ENCODE measurements around the gene PLA2G4F.

PLA2G4F gene

GRCh38 chr15:42154212-42154941 is 2.1 kb downstream of the PLA2G4F start:
- Histone ChIP-seq H2AFZ (peak overlapping the region; percentile 38), H3K4me2 (ENCODE audit: low read length) (no peak overlapping the region), H3K27ac (no peak overlapping the region), H3K4me1 (peaks cover 15% of the 10 kb centered on the region), H3K79me2 (no peaks in the 10 kb centered on the region), H3K36me3 (ENCODE audit: control insufficient read depth, insufficient read depth, low read length) (no peaks in the 10 kb centered on the region), H3K9me3 (ENCODE audit: control insufficient read depth, low read length) (no peaks in the 10 kb centered on the region), H3K27me3 (ENCODE audit: control insufficient read depth, insufficient read depth, low read length) (no peaks in the 10 kb centered on the region), H3K9ac (no peak overlapping the region), H3K4me3 (ENCODE audit: low read depth, low read length) (no peak overlapping the region)
- TF ChIP-seq, protein P1, sequence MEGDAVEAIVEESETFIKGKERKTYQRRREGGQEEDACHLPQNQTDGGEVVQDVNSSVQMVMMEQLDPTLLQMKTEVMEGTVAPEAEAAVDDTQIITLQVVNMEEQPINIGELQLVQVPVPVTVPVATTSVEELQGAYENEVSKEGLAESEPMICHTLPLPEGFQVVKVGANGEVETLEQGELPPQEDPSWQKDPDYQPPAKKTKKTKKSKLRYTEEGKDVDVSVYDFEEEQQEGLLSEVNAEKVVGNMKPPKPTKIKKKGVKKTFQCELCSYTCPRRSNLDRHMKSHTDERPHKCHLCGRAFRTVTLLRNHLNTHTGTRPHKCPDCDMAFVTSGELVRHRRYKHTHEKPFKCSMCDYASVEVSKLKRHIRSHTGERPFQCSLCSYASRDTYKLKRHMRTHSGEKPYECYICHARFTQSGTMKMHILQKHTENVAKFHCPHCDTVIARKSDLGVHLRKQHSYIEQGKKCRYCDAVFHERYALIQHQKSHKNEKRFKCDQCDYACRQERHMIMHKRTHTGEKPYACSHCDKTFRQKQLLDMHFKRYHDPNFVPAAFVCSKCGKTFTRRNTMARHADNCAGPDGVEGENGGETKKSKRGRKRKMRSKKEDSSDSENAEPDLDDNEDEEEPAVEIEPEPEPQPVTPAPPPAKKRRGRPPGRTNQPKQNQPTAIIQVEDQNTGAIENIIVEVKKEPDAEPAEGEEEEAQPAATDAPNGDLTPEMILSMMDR (IDR thresholded peaks at IDR 0.05), result no peak

DNA sequence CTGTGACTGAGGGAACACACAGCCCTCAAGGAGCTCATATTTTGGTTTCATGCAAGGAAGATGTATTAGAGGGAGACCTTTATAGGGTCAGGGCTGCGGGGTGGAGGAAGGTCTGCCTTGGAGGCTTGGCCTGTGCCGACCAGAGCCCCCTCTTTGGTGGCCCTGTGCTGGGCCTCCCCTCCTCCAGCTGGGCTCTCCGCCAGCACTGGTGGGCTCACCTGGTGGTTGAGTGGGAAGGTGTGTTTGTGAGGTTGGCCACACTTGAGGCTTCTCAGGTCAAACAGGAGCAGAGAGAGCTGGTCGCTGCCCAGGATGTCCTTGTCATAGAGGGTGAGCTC is 2.6 kb downstream of the PLA2G4F start:
- TF ChIP-seq, protein P1 (IDR thresholded peaks at IDR 0.05), result no peak
- peaks cover 15% of the 10 kb centered on the region for H3K4me1 ChIP-seq
- no peak overlapping the region for H3K9ac ChIP-seq
- H3K27me3 ChIP-seq (ENCODE audit: control insufficient read depth, insufficient read depth, low read length), result no peaks in the 10 kb centered on the region
- H3K4me3 ChIP-seq (ENCODE audit: low read depth, low read length), result no peak overlapping the region
- no peak overlapping the region for H2AFZ ChIP-seq
- H3K4me2 ChIP-seq (ENCODE audit: low read length), result no peak overlapping the region
- H3K9me3 ChIP-seq (ENCODE audit: control insufficient read depth, low read length), result no peaks in the 10 kb centered on the region
- H3K79me2 ChIP-seq, result no peaks in the 10 kb centered on the region
- no peak overlapping the region for H3K27ac ChIP-seq
- no peaks in the 10 kb centered on the region for H3K36me3 ChIP-seq (ENCODE audit: control insufficient read depth, insufficient read depth, low read length)

DNA sequence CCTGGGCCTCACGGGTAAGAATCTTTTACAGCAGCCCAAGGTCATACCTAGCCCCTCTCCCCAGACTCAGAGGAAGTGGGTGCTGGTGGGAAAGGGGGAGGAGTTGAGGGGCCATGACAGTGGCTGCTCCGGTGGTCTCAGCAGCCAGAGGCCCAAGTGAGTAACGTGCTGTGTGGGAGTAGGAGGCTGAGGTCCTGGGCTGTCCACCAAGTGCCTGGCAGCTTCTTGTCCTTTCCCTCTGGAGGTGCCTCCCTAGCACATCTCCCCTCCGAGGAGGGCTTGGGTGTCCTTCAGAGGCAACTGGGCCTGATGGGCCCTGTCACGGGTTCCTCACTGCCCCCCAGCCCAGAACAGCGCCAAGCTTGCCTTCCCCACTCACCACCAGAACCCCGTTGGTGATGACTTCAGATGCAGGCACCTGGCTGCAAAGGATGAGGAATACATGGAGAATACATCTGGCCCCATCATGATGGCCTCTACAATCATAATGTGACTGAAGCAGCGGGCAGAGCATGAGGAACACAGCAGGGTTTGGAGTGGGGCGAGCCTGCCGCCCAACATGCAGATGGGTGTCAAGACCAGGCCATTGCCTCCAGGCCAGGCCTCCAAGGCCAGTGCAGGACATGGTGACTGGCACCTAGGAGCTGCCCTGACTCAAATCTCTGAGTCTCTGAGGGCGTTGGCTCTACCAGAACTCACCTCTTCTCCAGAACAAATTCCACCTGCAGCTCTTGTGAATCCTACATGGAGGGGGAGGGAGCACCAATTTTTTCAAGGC is 3.3 kb downstream of the PLA2G4F start:
- H3K36me3 ChIP-seq (ENCODE audit: control insufficient read depth, insufficient read depth, low read length), result no peaks in the 10 kb centered on the region
- no peaks in the 10 kb centered on the region for H3K27me3 ChIP-seq (ENCODE audit: control insufficient read depth, insufficient read depth, low read length)
- no peak overlapping the region for H3K27ac ChIP-seq
- no peak overlapping the region for H3K9ac ChIP-seq
- H3K4me2 ChIP-seq (ENCODE audit: low read length), result no peak overlapping the region
- TF ChIP-seq, protein P1 (IDR thresholded peaks at IDR 0.05), result no peak
- H3K9me3 ChIP-seq (ENCODE audit: control insufficient read depth, low read length), result no peaks in the 10 kb centered on the region
- no peak overlapping the region for H3K4me3 ChIP-seq (ENCODE audit: low read depth, low read length)
- H2AFZ ChIP-seq, result no peak overlapping the region
- no peaks in the 10 kb centered on the region for H3K79me2 ChIP-seq
- H3K4me1 ChIP-seq, result peaks cover 11% of the 10 kb centered on the region

- H3K27ac ChIP-seq, result no peak overlapping the region
- no peak overlapping the region for H3K9ac ChIP-seq
Measured at GRCh38 chr15:42152196-42152920, 4.1 kb downstream of the PLA2G4F start.

More at GRCh38 chr15:42152196-42152920, 4.1 kb downstream of the PLA2G4F start:
- H3K27me3 ChIP-seq (ENCODE audit: control insufficient read depth, insufficient read depth, low read length), result no peaks in the 10 kb centered on the region
- H3K4me3 ChIP-seq (ENCODE audit: low read depth, low read length), result no peak overlapping the region
- H2AFZ ChIP-seq, result no peak overlapping the region
- H3K36me3 ChIP-seq (ENCODE audit: control insufficient read depth, insufficient read depth, low read length), result no peaks in the 10 kb centered on the region
- H3K9me3 ChIP-seq (ENCODE audit: control insufficient read depth, low read length), result no peaks in the 10 kb centered on the region
- H3K4me2 ChIP-seq (ENCODE audit: low read length), result no peak overlapping the region
- H3K79me2 ChIP-seq, result no peaks in the 10 kb centered on the region
- TF ChIP-seq, protein P1 (IDR thresholded peaks at IDR 0.05), result no peak
- peaks cover 11% of the 10 kb centered on the region for H3K4me1 ChIP-seq
